HEK293T (cell line): ENCODE measurements around the gene INSL3.

Experiments used
- CTCF ChIA-PET: fragments of 350-600 bp; formaldehyde crosslinking; extraction: SDS; loops from one replicate; lab custom pipeline; 2021; ENCODE audit warnings: antibody characterized with exemption, inconsistent platforms; lab: Yijun Ruan, JAX
- POLR2A ChIA-PET: fragments of 350-600 bp; formaldehyde crosslinking; extraction: SDS; loops from one replicate; lab custom pipeline; 2020; ENCODE audit warnings: antibody characterized with exemption, inconsistent platforms; lab: Yijun Ruan, JAX
- DNase-seq: peaks from one replicate; pipeline ENCODE4 v3.0.0; 2012; ENCODE audit warnings: mixed read lengths; ENCODE audit errors: extremely low spot score
- ARNT ChIP-seq: fragments of 450-650 bp; IDR thresholded peaks from 2 replicates; pipeline ENCODE4 v1.6.1; 2017; ENCODE audit warnings: mild to moderate bottlenecking
- BHLHE40 ChIP-seq: fragments of 450-650 bp; IDR thresholded peaks from 2 replicates; pipeline ENCODE4 v1.6.1; 2016; ENCODE audit warnings: mild to moderate bottlenecking, moderate library complexity, borderline replicate concordance
- CTBP1 ChIP-seq: fragments of 450-650 bp; IDR thresholded peaks from 2 replicates; pipeline ENCODE4 v1.6.1; 2016; ENCODE audit warnings: borderline replicate concordance
- ELF4 ChIP-seq: fragments of 450-650 bp; IDR thresholded peaks from 2 replicates; pipeline ENCODE4 v1.6.1; 2017; ENCODE audit warnings: antibody characterized with exemption
- FOXA1 ChIP-seq: fragments of 450-650 bp; IDR thresholded peaks from 2 replicates; pipeline ENCODE4 v1.6.1; 2016; ENCODE audit warnings: mild to moderate bottlenecking
- FOXK2 ChIP-seq: fragments of 450-650 bp; IDR thresholded peaks from 2 replicates; pipeline ENCODE4 v1.6.1; 2016; ENCODE audit warnings: mild to moderate bottlenecking
- FOXM1 ChIP-seq: fragments of 450-650 bp; IDR thresholded peaks from 2 replicates; pipeline ENCODE4 v1.6.1; 2017; ENCODE audit warnings: mild to moderate bottlenecking, borderline replicate concordance
- HDGF ChIP-seq: fragments of 450-650 bp; IDR thresholded peaks from 2 replicates; pipeline ENCODE4 v1.6.1; 2017; ENCODE audit warnings: antibody characterized with exemption, borderline replicate concordance
- L3MBTL2 ChIP-seq: fragments of 450-650 bp; conservative IDR thresholded peaks from 2 replicates; pipeline ENCODE4 v1.6.1; 2016; ENCODE audit warnings: mild to moderate bottlenecking
- LEF1 ChIP-seq: fragments of 450-650 bp; IDR thresholded peaks from 2 replicates; pipeline ENCODE4 v1.6.1; 2017; ENCODE audit warnings: mild to moderate bottlenecking, borderline replicate concordance
- NFRKB ChIP-seq: fragments of 450-650 bp; IDR thresholded peaks from 2 replicates; pipeline ENCODE4 v1.6.1; 2016; ENCODE audit warnings: mild to moderate bottlenecking, moderate library complexity
- SP1 ChIP-seq: fragments of 450-650 bp; IDR thresholded peaks from 2 replicates; pipeline ENCODE4 v1.6.1; 2017
- SUZ12 ChIP-seq: fragments of 450-650 bp; IDR thresholded peaks from 2 replicates; pipeline ENCODE4 v1.6.1; 2016; ENCODE audit warnings: mild to moderate bottlenecking
- TARDBP ChIP-seq: fragments of 450-650 bp; IDR thresholded peaks from 2 replicates; pipeline ENCODE4 v1.6.1; 2016
- ZNF384 ChIP-seq: fragments of 450-650 bp; IDR thresholded peaks from 2 replicates; pipeline ENCODE4 v1.6.1; 2016
- TF ChIP-seq, protein P1 (sequence below): fragments of 450-650 bp; IDR thresholded peaks from 2 replicates; pipeline ENCODE4 v1.6.1; 2016

Gene INSL3

GRCh38 chr19:17830567-17831418, 9.5 kb upstream of the INSL3 start:
- ChIA-PET POLR2A (interaction anchor here (0.7 to 1.8 kb wide), 2 partner anchors 29 to 102 kb away, joined by 4 to 7 read pairs; partner anchors contain the start of genes CCDC124 and RPL18A), CTCF (interaction anchor here (0.6 to 1.2 kb wide), 3 partner anchors 10 to 440 kb away, joined by 3 read pairs; no protein-coding TSS in a partner anchor)
- DNase-seq = peak; percentile 100
- no peak for TF ChIP-seq CTBP1
- TF ChIP-seq SUZ12 = no peak
- peak; percentile 42; the same call in 1 of the 2 replicates for TF ChIP-seq L3MBTL2
- no peak for TF ChIP-seq SP1
- no peak for TF ChIP-seq NFRKB
- TF ChIP-seq TARDBP = no peak
- TF ChIP-seq BHLHE40 = no peak

DNA sequence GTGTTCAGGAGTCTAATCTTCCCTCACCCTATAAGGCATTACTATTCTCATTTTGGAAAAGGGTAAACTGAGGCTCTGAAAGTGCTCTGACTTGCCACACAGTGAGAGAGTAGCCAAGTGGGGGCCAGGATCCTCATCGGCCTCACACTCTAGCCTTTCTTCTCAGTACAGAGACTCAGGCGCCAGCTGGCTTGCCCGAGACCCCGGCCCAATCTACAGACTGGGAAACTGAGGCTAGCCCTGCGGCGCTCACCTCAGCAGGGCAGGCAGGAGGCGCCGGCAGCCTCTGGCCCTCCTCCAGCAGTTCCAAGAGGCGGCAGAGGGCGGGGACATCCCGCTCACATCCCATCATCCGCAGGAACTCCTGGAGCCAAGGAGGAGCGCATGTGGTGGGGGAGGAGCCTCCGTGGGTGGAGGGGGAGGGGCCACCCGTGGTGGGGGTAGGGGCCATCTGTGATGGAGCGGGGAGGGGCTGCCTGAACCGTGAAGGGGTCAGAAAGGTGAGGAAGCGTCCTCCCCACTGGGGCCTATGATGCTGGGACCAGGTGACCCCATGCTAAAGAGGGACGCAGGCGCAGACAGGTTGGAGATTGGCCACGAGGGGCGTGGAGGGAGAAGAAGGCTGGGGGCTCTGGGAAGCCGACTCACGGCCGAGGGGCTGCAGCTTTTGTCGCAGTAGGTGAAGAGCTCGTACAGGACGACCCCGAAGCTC, 8.7 kb upstream of the INSL3 start:
- peak; percentile 85 for DNase-seq
- TF ChIP-seq L3MBTL2 (0 out of 2 replicates have a peak, but pooled peaks have one; percentile 53), FOXA1 (no peak)
- ChIA-PET POLR2A (interaction anchor here (1.8 kb wide), 1 partner anchor 30 kb away, joined by 7 read pairs; the partner anchor contains the start of gene RPL18A), CTCF (interaction anchor here (0.9 to 1.2 kb wide), 2 partner anchors 55 to 439 kb away, joined by 3 read pairs; no protein-coding TSS in a partner anchor)

DNA sequence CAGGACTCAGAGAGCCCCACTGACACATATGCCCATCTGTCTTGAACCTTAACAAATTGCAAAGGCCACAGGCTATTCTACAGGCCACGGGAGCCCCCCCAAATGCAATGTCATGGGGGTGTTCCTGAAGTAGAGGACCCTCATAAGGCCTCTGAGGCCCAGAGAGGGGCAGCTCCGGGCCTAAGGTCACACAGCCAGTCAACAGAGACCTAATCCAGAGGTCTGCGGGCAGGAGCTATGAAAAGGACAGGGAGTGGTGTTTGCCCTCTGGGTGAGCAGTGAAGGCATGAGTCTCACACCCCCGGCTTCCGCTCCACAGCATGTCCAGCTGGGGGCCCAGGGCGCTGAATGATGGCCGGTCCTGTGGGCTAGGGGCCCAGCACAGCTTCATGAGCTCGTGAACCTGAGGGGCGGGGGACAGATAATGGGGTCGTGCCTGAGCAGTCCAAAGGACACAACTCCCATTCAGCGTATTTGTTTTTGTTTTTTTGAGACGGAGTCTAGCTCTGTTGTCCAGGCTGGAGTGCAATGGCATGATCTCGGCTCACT, 5.3 kb upstream of the INSL3 start:
- TF ChIP-seq FOXA1 = no peak
- no peak for TF ChIP-seq TARDBP
- no peak for TF ChIP-seq FOXK2
- TF ChIP-seq BHLHE40 = no peak
- no peak for TF ChIP-seq L3MBTL2
- no peak for TF ChIP-seq NFRKB
- TF ChIP-seq, protein P1, sequence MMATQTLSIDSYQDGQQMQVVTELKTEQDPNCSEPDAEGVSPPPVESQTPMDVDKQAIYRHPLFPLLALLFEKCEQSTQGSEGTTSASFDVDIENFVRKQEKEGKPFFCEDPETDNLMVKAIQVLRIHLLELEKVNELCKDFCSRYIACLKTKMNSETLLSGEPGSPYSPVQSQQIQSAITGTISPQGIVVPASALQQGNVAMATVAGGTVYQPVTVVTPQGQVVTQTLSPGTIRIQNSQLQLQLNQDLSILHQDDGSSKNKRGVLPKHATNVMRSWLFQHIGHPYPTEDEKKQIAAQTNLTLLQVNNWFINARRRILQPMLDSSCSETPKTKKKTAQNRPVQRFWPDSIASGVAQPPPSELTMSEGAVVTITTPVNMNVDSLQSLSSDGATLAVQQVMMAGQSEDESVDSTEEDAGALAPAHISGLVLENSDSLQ = no peak
- DNase-seq = no peak
- ChIA-PET CTCF (no interaction called here), POLR2A (no interaction called here)

- TF ChIP-seq LEF1 (no peak), TARDBP (no peak), HDGF (no peak), ZNF384 (no peak), FOXK2 (no peak)
- CTCF ChIA-PET = no interaction called here
- POLR2A ChIA-PET = interaction anchor here (1.4 kb wide), 1 partner anchor 35 kb away, joined by 3 read pairs; the partner anchor contains the start of gene RPL18A
- no peak for DNase-seq
Measured at GRCh38 chr19:17824339-17824738, 3.0 kb upstream of the INSL3 start.

GRCh38 chr19:17817668-17818363, 3.5 kb downstream of the INSL3 start:
- ChIA-PET CTCF (interaction anchor here (1.1 kb wide), 1 partner anchor 322 kb away, joined by 3 read pairs; no protein-coding TSS in a partner anchor), POLR2A (no interaction called here)
- TF ChIP-seq ZNF384 (no peak), TARDBP (no peak), BHLHE40 (no peak), LEF1 (no peak), FOXK2 (no peak), FOXA1 (no peak), L3MBTL2 (no peak), FOXM1 (no peak), SUZ12 (no peak), NFRKB (no peak), ARNT (no peak), ELF4 (no peak), HDGF (no peak)
- TF ChIP-seq, protein P1 = no peak

DNA sequence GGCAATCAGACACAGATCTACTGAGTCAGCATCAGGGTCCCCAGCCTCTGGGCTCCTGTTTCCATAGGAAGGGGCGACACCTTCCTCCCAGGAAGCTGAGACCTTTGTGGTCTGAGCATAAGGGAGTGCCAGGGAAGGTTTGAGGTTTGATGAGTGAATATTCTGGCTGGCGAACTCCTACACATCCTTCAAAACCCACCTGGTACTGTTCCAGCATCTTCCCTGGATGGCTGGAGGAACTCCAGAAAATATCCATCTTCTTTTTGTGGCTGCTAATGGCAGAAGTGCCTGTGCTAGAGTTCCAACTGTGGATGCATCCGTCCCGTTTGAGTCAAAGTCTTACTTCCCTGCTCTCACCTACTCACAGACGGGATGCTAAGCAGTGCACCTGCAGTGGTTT, 9.2 kb downstream of the INSL3 start:
- TF ChIP-seq SUZ12 (no peak), BHLHE40 (no peak), SP1 (no peak), LEF1 (no peak)
- TF ChIP-seq, protein P1 = no peak
- ChIA-PET CTCF (no interaction called here), POLR2A (interaction anchor here (1.5 kb wide), 1 partner anchor 47 kb away, joined by 4 read pairs; no protein-coding TSS in a partner anchor)
- no peak for DNase-seq

More at GRCh38 chr19:17817668-17818363, 3.5 kb downstream of the INSL3 start:
- no peak for DNase-seq
